HEK293 (cell line): ENCODE results near the gene ZNF48.

ENCODE experiments used
- BCL6B ChIP-seq: fragments of 450-650 bp; formaldehyde crosslinking; IDR thresholded peaks from 2 replicates; pipeline ENCODE4 v1.5.1; 2017; ENCODE audit warnings: missing biosample characterization, missing genetic modification characterization
- GFI1B ChIP-seq: fragments of 450-650 bp; formaldehyde crosslinking; IDR thresholded peaks from 2 replicates; pipeline ENCODE4 v1.5.1; 2016; ENCODE audit warnings: missing biosample characterization, missing genetic modification characterization
- GLIS1 ChIP-seq: fragments of 450-650 bp; formaldehyde crosslinking; IDR thresholded peaks from 2 replicates; pipeline ENCODE4 v1.5.1; 2016; ENCODE audit warnings: missing biosample characterization, missing genetic modification characterization
- GLIS2 ChIP-seq: fragments of 450-650 bp; formaldehyde crosslinking; IDR thresholded peaks from 2 replicates; pipeline ENCODE4 v1.5.1; 2016; ENCODE audit warnings: missing biosample characterization, missing genetic modification characterization
- IKZF3 ChIP-seq: fragments of 450-650 bp; IDR thresholded peaks from 2 replicates; pipeline ENCODE4 v1.5.0; 2018; ENCODE audit warnings: missing biosample characterization, mild to moderate bottlenecking, missing genetic modification characterization, moderate library complexity
- MEIS1 ChIP-seq: sonication (generic); formaldehyde crosslinking; IDR thresholded peaks from 2 replicates; pipeline ENCODE4 v1.8.1; 2022; ENCODE audit warnings: missing genetic modification reagents, mild to moderate bottlenecking, borderline replicate concordance
- MZF1 ChIP-seq: fragments of 450-650 bp; formaldehyde crosslinking; IDR thresholded peaks from 2 replicates; pipeline ENCODE4 v1.5.1; 2017; ENCODE audit warnings: missing biosample characterization, missing genetic modification characterization, borderline replicate concordance
- ZBTB11 ChIP-seq: fragments of 450-650 bp; formaldehyde crosslinking; conservative IDR thresholded peaks from 2 replicates; pipeline ENCODE4 v1.5.1; 2016; ENCODE audit warnings: low read depth, missing biosample characterization, missing genetic modification characterization
- ZBTB17 ChIP-seq: fragments of 450-650 bp; formaldehyde crosslinking; IDR thresholded peaks from 2 replicates; pipeline ENCODE4 v1.5.1; 2016; ENCODE audit warnings: missing biosample characterization, missing genetic modification characterization
- ZNF133 ChIP-seq: fragments of 450-650 bp; formaldehyde crosslinking; IDR thresholded peaks from 2 replicates; pipeline ENCODE4 v1.5.1; 2016; ENCODE audit warnings: missing biosample characterization, missing genetic modification characterization
- ZNF146 ChIP-seq: fragments of 450-650 bp; formaldehyde crosslinking; IDR thresholded peaks from 2 replicates; pipeline ENCODE4 v1.5.1; 2016; ENCODE audit warnings: missing biosample characterization, missing genetic modification characterization
- ZNF169 ChIP-seq: fragments of 450-650 bp; formaldehyde crosslinking; IDR thresholded peaks from 2 replicates; pipeline ENCODE4 v1.5.1; 2016; ENCODE audit warnings: missing biosample characterization, missing genetic modification characterization
- ZNF184 ChIP-seq: fragments of 450-650 bp; IDR thresholded peaks from 2 replicates; pipeline ENCODE4 v1.5.1; 2018; ENCODE audit warnings: missing biosample characterization, mild to moderate bottlenecking, missing genetic modification characterization
- ZNF23 ChIP-seq: fragments of 450-650 bp; formaldehyde crosslinking; IDR thresholded peaks from 2 replicates; pipeline ENCODE4 v1.5.1; 2016; ENCODE audit warnings: missing biosample characterization, missing genetic modification characterization, borderline replicate concordance
- ZNF24 ChIP-seq: fragments of 450-650 bp; formaldehyde crosslinking; IDR thresholded peaks from 2 replicates; pipeline ENCODE4 v1.5.1; 2016; ENCODE audit warnings: missing biosample characterization, missing genetic modification characterization
- ZNF292 ChIP-seq: fragments of 450-650 bp; formaldehyde crosslinking; IDR thresholded peaks from 2 replicates; pipeline ENCODE4 v1.5.1; 2016; ENCODE audit warnings: low read depth, missing biosample characterization, missing genetic modification characterization, borderline replicate concordance
- ZNF366 ChIP-seq: fragments of 450-650 bp; formaldehyde crosslinking; conservative IDR thresholded peaks from 2 replicates; pipeline ENCODE4 v1.5.1; 2016; ENCODE audit warnings: missing biosample characterization, missing genetic modification characterization
- ZNF433 ChIP-seq: fragments of 450-650 bp; formaldehyde crosslinking; IDR thresholded peaks from 2 replicates; pipeline ENCODE4 v1.5.1; 2016; ENCODE audit warnings: missing biosample characterization, missing genetic modification characterization, low read depth
- ZNF585B ChIP-seq: fragments of 450-650 bp; formaldehyde crosslinking; IDR thresholded peaks from 2 replicates; pipeline ENCODE4 v1.5.1; 2016; ENCODE audit warnings: missing biosample characterization, missing genetic modification characterization
- ZNF621 ChIP-seq: fragments of 450-650 bp; formaldehyde crosslinking; IDR thresholded peaks from 2 replicates; pipeline ENCODE4 v1.5.1; 2017; ENCODE audit warnings: missing biosample characterization, missing genetic modification characterization
- ZNF623 ChIP-seq: fragments of 450-650 bp; formaldehyde crosslinking; IDR thresholded peaks from 2 replicates; pipeline ENCODE4 v1.5.1; 2016; ENCODE audit warnings: missing biosample characterization, missing genetic modification characterization
- ZNF768 ChIP-seq: fragments of 450-650 bp; formaldehyde crosslinking; IDR thresholded peaks from 2 replicates; pipeline ENCODE4 v1.5.1; 2018; ENCODE audit warnings: missing biosample characterization, mild to moderate bottlenecking, missing genetic modification characterization
- ZNF777 ChIP-seq: fragments of 450-650 bp; formaldehyde crosslinking; IDR thresholded peaks from 2 replicates; pipeline ENCODE4 v1.5.1; 2017; ENCODE audit warnings: missing biosample characterization, missing genetic modification characterization, borderline replicate concordance
- ZSCAN16 ChIP-seq: fragments of 450-650 bp; formaldehyde crosslinking; IDR thresholded peaks from 2 replicates; pipeline ENCODE4 v1.5.1; 2016; ENCODE audit warnings: missing biosample characterization, missing genetic modification characterization
- TF ChIP-seq, protein P1 (sequence below): fragments of 450-650 bp; formaldehyde crosslinking; IDR thresholded peaks from 2 replicates; pipeline ENCODE4 v1.5.0; 2017; ENCODE audit warnings: missing biosample characterization, missing genetic modification characterization, borderline replicate concordance
- TF ChIP-seq, protein P2 (sequence below): fragments of 450-650 bp; formaldehyde crosslinking; IDR thresholded peaks from 2 replicates; pipeline ENCODE4 v1.5.1; 2016; ENCODE audit warnings: missing biosample characterization, missing genetic modification characterization, borderline replicate concordance

Gene ZNF48

DNA sequence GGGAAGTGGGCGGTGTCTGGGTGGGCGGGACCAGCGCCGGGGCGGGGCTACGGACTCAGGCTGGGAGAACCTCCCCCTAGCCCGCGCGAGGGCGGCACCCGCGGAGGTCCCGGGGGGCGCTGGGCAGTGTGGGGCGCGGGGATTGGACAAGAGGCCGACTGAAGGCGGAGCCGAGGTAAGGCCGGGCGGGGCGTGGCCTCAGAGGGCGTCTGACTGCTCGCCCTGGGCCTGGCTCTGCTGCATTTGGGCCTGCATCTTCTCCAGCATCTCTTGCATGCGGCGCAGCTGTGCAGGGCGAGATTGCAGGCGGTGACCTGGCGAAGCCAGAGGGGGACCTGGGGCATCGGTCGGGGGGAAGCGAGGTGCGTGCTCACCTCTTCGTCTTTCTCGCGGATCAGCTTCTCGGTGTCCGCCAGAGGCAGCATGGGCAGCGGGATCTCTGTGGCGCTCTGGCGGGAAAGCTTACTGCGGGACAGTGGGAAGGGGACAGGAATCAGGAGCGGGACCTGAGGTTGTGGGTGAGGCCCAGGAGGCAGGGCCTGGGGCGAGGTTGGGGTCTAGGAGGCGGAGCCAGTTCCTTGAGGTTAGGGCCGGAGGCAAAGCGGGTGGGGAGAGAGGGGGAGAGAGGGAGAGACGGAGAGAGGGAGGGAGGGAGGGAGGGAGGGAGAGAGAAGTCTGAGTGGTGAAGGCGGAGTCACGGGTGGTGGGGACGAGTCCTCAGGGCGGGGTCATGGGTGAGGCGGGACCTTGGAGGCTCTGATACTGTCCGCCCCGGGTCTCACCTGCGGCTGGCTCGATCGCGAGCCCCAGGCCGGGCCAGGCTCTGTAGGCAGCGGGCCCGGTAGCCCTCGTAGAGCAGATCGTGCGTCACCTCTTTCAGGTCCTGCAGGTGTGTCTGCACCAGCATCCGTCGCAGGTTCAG, 16.7 kb upstream of the ZNF48 start (continued):
- TF ChIP-seq, protein P1, sequence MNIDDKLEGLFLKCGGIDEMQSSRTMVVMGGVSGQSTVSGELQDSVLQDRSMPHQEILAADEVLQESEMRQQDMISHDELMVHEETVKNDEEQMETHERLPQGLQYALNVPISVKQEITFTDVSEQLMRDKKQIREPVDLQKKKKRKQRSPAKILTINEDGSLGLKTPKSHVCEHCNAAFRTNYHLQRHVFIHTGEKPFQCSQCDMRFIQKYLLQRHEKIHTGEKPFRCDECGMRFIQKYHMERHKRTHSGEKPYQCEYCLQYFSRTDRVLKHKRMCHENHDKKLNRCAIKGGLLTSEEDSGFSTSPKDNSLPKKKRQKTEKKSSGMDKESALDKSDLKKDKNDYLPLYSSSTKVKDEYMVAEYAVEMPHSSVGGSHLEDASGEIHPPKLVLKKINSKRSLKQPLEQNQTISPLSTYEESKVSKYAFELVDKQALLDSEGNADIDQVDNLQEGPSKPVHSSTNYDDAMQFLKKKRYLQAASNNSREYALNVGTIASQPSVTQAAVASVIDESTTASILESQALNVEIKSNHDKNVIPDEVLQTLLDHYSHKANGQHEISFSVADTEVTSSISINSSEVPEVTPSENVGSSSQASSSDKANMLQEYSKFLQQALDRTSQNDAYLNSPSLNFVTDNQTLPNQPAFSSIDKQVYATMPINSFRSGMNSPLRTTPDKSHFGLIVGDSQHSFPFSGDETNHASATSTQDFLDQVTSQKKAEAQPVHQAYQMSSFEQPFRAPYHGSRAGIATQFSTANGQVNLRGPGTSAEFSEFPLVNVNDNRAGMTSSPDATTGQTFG (tag by site-specific recombination) = no peak
- TF ChIP-seq ZBTB17 = peak; percentile 97
- TF ChIP-seq ZNF585B (tag by site-specific recombination) = no peak
- TF ChIP-seq GLIS2 (tag by site-specific recombination) = peak; percentile 62; the same call in 1 of the 2 replicates
- TF ChIP-seq ZNF433 (tag by site-specific recombination) = no peak
- TF ChIP-seq ZNF621 = no peak
- no peak for TF ChIP-seq BCL6B (tag by site-specific recombination)
- peak; percentile 91 for TF ChIP-seq IKZF3 (tag by site-specific recombination)
- peak; percentile 27; the same call in 1 of the 2 replicates for TF ChIP-seq ZNF169 (tag by site-specific recombination)
- peak; percentile 87 for TF ChIP-seq ZBTB11 (tag by site-specific recombination)
- TF ChIP-seq ZNF24 (tag by site-specific recombination) = peak; percentile 80
- TF ChIP-seq, protein P2, sequence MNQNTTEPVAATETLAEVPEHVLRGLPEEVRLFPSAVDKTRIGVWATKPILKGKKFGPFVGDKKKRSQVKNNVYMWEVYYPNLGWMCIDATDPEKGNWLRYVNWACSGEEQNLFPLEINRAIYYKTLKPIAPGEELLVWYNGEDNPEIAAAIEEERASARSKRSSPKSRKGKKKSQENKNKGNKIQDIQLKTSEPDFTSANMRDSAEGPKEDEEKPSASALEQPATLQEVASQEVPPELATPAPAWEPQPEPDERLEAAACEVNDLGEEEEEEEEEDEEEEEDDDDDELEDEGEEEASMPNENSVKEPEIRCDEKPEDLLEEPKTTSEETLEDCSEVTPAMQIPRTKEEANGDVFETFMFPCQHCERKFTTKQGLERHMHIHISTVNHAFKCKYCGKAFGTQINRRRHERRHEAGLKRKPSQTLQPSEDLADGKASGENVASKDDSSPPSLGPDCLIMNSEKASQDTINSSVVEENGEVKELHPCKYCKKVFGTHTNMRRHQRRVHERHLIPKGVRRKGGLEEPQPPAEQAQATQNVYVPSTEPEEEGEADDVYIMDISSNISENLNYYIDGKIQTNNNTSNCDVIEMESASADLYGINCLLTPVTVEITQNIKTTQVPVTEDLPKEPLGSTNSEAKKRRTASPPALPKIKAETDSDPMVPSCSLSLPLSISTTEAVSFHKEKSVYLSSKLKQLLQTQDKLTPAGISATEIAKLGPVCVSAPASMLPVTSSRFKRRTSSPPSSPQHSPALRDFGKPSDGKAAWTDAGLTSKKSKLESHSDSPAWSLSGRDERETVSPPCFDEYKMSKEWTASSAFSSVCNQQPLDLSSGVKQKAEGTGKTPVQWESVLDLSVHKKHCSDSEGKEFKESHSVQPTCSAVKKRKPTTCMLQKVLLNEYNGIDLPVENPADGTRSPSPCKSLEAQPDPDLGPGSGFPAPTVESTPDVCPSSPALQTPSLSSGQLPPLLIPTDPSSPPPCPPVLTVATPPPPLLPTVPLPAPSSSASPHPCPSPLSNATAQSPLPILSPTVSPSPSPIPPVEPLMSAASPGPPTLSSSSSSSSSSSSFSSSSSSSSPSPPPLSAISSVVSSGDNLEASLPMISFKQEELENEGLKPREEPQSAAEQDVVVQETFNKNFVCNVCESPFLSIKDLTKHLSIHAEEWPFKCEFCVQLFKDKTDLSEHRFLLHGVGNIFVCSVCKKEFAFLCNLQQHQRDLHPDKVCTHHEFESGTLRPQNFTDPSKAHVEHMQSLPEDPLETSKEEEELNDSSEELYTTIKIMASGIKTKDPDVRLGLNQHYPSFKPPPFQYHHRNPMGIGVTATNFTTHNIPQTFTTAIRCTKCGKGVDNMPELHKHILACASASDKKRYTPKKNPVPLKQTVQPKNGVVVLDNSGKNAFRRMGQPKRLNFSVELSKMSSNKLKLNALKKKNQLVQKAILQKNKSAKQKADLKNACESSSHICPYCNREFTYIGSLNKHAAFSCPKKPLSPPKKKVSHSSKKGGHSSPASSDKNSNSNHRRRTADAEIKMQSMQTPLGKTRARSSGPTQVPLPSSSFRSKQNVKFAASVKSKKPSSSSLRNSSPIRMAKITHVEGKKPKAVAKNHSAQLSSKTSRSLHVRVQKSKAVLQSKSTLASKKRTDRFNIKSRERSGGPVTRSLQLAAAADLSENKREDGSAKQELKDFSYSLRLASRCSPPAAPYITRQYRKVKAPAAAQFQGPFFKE (tag by site-specific recombination) = no peak
- TF ChIP-seq ZNF23 (tag by site-specific recombination) = no peak
- TF ChIP-seq ZNF366 (tag by site-specific recombination) = peak; percentile 88
- TF ChIP-seq ZNF133 = no peak
- no peak for TF ChIP-seq ZNF777 (tag by site-specific recombination)
- TF ChIP-seq ZSCAN16 = no peak
- TF ChIP-seq MZF1 (tag by site-specific recombination) = 0 out of 2 replicates have a peak, but pooled peaks have one; percentile 42
- no peak for TF ChIP-seq ZNF184 (tag by site-specific recombination)
- peak; percentile 72 for TF ChIP-seq GLIS1
- no peak for TF ChIP-seq MEIS1 (CRISPR knock-in tag)
- TF ChIP-seq ZNF292 (tag by site-specific recombination) = no peak
- TF ChIP-seq GFI1B (tag by site-specific recombination) = peak; percentile 77; the same call in 1 of the 2 replicates
- no peak; the same call in 1 of the 2 replicates for TF ChIP-seq ZNF768
- TF ChIP-seq ZNF146 (tag by site-specific recombination) = peak; percentile 19; the same call in 1 of the 2 replicates
- no peak for TF ChIP-seq ZNF623 (tag by site-specific recombination)
